GM10248 (cell line): Measurements from ENCODE around the gene WFS1.
A peak's percentile ranks its signal among the peaks of the same experiment; 100 is the strongest.

Experiments
- CTCF ChIA-PET: fragments of 300-600 bp; sonication (Branson Sonifier 250); formaldehyde crosslinking; extraction: SDS; loops from one replicate; lab custom pipeline; 2021; ENCODE audit warnings: antibody characterized with exemption; lab: Yijun Ruan, JAX
- POLR2A ChIA-PET: fragments of 350-650 bp; sonication (Branson Sonifier 250); formaldehyde crosslinking; extraction: SDS; loops from one replicate; lab custom pipeline; 2020; ENCODE audit warnings: antibody characterized with exemption; lab: Yijun Ruan, JAX
- DNase-seq: peaks from one replicate; pipeline ENCODE4 v3.0.0; 2012; ENCODE audit errors: extremely low spot score
- TF ChIP-seq, protein P1 (sequence below): IDR thresholded peaks from 2 replicates; pipeline ENCODE4 v1.5.1; 2012; ENCODE audit warnings: mild to moderate bottlenecking, low read depth; ENCODE audit errors: extremely low read depth, missing control alignments, control extremely low read depth

WFS1 gene

DNA sequence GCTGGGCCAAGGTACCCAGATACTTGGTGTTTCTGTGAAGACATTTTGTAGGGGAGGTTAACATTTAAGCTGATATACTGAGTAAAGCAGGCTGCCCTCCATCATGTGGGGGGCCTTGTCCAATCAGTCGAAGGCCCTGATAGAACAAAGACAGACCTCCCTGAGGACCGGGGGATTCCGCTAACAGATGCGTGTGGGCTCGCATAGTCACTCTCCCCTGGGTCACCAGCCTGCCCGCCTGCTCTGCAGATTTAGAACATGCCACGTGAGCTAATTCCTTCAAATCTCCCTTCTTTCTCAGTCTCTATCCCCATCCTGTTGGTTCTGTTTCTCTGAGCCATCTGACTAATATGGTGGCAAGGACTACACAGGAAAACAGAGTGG is 60.7 kb downstream of the WFS1 start:
- CTCF ChIA-PET, result interaction anchor here (0.6 to 13.4 kb wide), 23 partner anchors 7 to 508 kb away, joined by 3 to 514 read pairs (median 6); partner anchors contain the start of gene WFS1
- no peak for DNase-seq
- TF ChIP-seq, protein P1, sequence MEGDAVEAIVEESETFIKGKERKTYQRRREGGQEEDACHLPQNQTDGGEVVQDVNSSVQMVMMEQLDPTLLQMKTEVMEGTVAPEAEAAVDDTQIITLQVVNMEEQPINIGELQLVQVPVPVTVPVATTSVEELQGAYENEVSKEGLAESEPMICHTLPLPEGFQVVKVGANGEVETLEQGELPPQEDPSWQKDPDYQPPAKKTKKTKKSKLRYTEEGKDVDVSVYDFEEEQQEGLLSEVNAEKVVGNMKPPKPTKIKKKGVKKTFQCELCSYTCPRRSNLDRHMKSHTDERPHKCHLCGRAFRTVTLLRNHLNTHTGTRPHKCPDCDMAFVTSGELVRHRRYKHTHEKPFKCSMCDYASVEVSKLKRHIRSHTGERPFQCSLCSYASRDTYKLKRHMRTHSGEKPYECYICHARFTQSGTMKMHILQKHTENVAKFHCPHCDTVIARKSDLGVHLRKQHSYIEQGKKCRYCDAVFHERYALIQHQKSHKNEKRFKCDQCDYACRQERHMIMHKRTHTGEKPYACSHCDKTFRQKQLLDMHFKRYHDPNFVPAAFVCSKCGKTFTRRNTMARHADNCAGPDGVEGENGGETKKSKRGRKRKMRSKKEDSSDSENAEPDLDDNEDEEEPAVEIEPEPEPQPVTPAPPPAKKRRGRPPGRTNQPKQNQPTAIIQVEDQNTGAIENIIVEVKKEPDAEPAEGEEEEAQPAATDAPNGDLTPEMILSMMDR, result no peak
- POLR2A ChIA-PET, result no interaction called here

DNA sequence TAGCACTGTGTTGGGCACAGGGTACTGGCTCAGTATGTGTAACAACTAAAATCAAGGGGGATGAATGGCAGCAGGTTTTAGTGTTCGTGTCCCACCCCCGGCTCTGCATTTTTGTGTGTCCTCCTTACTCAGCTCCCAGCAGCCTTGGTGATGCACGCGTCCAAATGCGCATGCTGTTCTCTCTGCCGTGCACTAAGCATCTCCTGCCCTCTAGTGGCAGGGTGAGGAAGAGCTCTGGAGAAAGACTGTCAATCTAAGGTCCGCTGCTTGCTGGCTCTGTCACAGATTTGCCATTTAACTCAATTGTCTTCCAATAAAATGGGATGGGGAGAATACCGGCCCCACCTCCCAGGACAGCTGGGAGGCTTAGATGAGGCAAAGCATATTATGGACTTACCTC is 61.4 kb downstream of the WFS1 start:
- peak; percentile 55 for DNase-seq
- CTCF ChIA-PET, result interaction anchor here (1.0 to 13.4 kb wide), 29 partner anchors 8 to 509 kb away, joined by 3 to 514 read pairs (median 5); partner anchors contain the start of gene WFS1
- TF ChIP-seq, protein P1, result peak; percentile 62
- POLR2A ChIA-PET, result no interaction called here

DNA sequence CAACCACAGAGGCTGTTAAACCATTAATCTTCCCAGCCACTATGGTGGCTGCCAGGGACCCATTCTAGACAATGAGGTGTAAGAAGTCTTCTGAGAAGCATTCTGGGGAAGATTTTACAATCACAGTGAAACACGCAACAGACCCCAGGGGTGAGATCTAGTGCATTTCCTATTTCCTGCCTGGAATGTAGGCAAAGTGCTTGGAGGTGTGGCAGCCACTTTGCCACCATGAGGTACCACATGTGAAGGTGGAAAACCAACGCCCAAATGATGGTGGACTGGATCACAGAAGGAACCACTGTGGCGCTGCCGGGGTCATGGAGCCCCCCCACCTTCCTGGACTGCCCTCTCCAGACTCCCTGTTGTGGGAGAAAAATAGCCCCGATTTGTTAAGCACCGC is 61.8 kb downstream of the WFS1 start:
- POLR2A ChIA-PET, result no interaction called here
- DNase-seq, result no peak

DNA sequence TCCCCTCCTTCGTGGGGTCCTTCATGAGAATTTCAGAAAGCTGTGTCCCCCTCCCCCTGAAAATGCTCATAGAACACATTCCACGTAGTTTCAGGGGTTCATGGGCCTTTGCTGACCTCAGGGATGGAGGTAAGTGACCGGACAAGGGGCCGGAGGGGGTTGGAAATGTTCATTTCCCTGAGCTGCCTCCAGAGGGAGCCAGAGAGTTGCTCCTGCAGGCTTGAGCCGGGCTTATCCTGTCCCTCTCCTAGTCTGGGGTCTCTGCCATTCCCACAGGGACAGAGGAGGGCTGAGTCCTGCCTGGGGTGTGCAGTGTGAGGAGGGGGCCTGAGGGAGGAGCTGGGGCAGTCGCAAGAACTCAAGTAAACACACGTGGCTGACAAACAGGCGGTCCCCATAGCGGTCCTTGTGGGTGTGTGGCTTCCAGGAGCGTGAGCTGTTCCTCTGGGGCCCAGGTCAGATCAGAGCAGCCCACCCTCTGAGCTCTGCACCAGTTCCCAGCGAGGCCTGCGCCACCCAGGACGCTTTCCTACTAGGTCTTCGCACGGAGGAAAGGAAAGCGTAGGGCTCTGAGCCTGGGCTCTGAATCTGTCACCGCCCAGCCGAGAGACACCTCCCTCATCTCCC is 62.5 kb downstream of the WFS1 start:
- TF ChIP-seq, protein P1, result peak; percentile 61
- peak; percentile 64 for DNase-seq
- ChIA-PET CTCF (interaction anchor here (0.8 to 13.4 kb wide), 34 partner anchors 9 to 770 kb away, joined by 3 to 514 read pairs (median 5); partner anchors contain the start of gene WFS1), POLR2A (no interaction called here)

More for the DNA sequence above, 61.8 kb downstream of the WFS1 start:
- TF ChIP-seq, protein P1, result no peak
- CTCF ChIA-PET, result interaction anchor here (0.8 to 13.4 kb wide), 36 partner anchors 8 to 770 kb away, joined by 3 to 514 read pairs (median 4); partner anchors contain the start of gene WFS1

DNA sequence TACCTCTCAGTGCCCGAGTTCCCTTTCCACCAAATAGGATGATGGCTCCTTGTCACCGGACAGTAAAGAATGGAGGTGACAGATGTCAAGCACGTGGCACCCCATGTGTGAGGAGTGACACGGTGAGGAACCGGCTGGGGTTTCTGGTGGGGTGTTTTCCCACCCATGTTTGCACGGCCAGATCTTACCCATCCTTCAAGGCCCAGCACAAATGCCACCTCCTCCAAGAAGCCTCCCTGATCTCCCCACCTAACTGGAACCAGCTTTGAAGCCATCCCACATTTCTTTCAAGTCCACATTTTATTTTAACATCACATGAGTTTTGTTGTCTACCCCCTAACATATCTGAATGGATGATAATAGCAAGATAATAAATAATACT is 63.0 kb downstream of the WFS1 start:
- ChIA-PET POLR2A (no interaction called here), CTCF (interaction anchor here (1.0 to 13.4 kb wide), 25 partner anchors 8 to 769 kb away, joined by 3 to 514 read pairs (median 6); partner anchors contain the start of gene WFS1)
- no peak for DNase-seq
- TF ChIP-seq, protein P1, result no peak

DNA sequence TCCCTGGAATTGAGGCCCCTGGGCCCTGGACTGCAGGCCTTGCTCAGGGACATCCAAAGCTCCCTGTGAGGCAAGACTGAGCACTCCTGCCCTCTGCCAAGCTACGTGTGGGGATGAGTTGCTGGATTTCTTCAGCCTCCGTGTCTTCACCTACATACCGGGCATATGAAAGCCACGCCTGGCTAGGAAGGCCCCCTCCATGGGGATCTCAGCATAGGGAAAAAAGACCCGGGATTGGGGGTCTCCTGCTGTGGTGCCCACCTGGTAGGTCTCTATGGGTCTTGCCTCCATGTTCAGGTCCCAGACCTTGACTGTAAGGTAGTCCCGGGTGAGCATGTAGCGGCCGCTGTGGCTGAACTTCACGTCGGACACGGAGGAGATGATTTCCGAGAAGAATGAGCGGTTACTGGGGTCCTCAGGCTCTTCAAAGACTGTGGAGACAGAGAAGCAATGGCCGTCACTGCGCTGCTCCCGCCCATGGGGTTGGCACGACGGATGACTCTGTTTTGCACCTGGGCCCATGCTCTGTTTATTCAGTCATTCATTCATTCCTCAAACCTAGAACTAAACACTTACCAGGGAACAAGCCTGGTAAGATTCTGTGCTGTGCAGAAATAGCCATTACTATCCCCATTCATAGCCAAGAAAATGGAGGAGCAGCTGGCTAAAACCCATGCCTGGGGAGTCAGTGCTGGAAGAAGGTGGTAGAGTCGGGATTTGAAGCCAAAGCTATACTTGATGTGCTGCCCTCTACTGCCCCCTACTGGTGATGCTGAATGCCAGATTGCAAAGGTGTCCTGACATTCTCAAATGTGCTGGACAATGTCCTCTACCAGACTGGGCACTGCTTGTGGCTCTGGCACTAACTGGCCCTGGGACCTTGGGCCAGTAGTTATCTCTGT is 63.9 kb downstream of the WFS1 start:
- ChIA-PET CTCF (interaction anchor here (1.1 to 13.4 kb wide), 11 partner anchors 11 to 335 kb away, joined by 3 to 514 read pairs (median 4); no protein-coding TSS in a partner anchor), POLR2A (no interaction called here)

More for the DNA sequence above, 63.9 kb downstream of the WFS1 start:
- TF ChIP-seq, protein P1, result peak; percentile 42
- no peak for DNase-seq
